Peyer's patch (tissue), 4 donors: ENCODE data around the gene LINS1. TPM values are rescaled to one million over a fixed set of nuclear protein-coding genes. Genes with fewer than 3 reads are reported as not detected.

Experiments used
- DNase-seq, 3 donors: peaks; one replicate each; pipeline ENCODE4 v3.0.0-alpha.2; 2017 to 2019
- H3K27ac ChIP-seq, 4 donors: fragments of 200-600 bp; sonication (generic); one replicate each; pipeline ENCODE4 v1.5.1; 2016 to 2019
- H3K27me3 ChIP-seq, 2 donors: fragments of 200-600 bp; sonication (generic); one replicate each; pipeline ENCODE4 v1.5.1; 2019
- H3K36me3 ChIP-seq, 3 donors: fragments of 200-600 bp; sonication (generic); one replicate each; pipeline ENCODE4 v1.5.1; 2016 to 2019
- H3K4me1 ChIP-seq, 4 donors: fragments of 200-600 bp; sonication (generic); one replicate each; pipeline ENCODE4 v1.5.1; 2016 to 2019
- H3K4me3 ChIP-seq, 4 donors: fragments of 200-600 bp; sonication (generic); 1 replicate in 3 of 4; 2 replicates in 1 of 4; pipeline ENCODE4 v1.5.1; 2016 to 2019; ENCODE audit warnings: mild to moderate bottlenecking in 1 of 4
- H3K9me3 ChIP-seq, 4 donors: fragments of 200-600 bp; sonication (generic); one replicate each; pipeline ENCODE4 v1.5.1; 2016 to 2019; ENCODE audit warnings: mild to moderate bottlenecking in 1 of 4
- POLR2A ChIP-seq, 2 donors: fragments of 450-650 bp; IDR thresholded peaks; one replicate each; pipeline ENCODE4 v1.5.1; 2017; ENCODE audit warnings: antibody characterized with exemption in 2 of 2, mild to moderate bottlenecking in 2 of 2, moderate library complexity in 2 of 2
- small RNA-seq, 2 donors: library from RNA; depleted of rRNA; stranded (forward); fragments of <200 nt; gene quantifications; one replicate each; pipeline ENCODE3, GENCODE V24; 2016
- total RNA-seq, 4 donors: library from RNA; depleted of rRNA; stranded (reverse); fragments of >200 nt; gene quantifications; one replicate each; pipeline ENCODE4 v1.1.0, GENCODE V29; 2016
- TF ChIP-seq, protein P1 (sequence below), 6 experiments: fragments of 450-650 bp in 4 of 6; fragments of 200-600 bp in 2 of 6; sonication (generic) in 1 of 6; IDR thresholded peaks; one replicate each; pipeline ENCODE4 v1.5.1; 2017 to 2019; ENCODE audit warnings: antibody characterized with exemption in 6 of 6, mild to moderate bottlenecking in 3 of 6, moderate library complexity in 1 of 6

The LINS1 gene
- total RNA-seq, 4 donors from 2014 or later = 12.2 to 32.2 (median 21.5) TPM

DNA sequence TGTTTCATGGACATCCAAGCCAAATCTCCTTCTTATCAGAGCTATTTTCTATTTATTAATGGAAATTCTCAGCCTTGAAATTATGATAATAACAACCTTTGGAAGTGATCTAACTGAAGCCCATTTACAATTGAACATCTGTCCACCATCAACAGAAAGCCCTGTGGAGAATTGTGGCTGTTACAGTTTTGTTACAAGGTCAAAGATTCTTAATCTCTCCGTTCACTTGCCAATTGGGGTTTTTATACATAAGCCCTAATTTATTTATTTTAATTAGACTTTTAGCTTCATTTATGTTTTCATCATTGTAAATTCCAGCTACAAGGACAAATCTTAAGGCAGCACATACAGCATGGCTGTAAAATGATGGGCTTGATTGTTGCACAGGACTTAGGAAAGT lies 76.5 kb downstream of the LINS1 start:
- Histone ChIP-seq H3K36me3 (no peaks in the 10 kb centered on the region), H3K27ac (no peak overlapping the region), H3K4me3 (no peak overlapping the region), H3K4me1 (no peaks in the 10 kb centered on the region), H3K27me3 (no peaks in the 10 kb centered on the region), H3K9me3 (no peaks in the 10 kb centered on the region)
- TF ChIP-seq, protein P1, sequence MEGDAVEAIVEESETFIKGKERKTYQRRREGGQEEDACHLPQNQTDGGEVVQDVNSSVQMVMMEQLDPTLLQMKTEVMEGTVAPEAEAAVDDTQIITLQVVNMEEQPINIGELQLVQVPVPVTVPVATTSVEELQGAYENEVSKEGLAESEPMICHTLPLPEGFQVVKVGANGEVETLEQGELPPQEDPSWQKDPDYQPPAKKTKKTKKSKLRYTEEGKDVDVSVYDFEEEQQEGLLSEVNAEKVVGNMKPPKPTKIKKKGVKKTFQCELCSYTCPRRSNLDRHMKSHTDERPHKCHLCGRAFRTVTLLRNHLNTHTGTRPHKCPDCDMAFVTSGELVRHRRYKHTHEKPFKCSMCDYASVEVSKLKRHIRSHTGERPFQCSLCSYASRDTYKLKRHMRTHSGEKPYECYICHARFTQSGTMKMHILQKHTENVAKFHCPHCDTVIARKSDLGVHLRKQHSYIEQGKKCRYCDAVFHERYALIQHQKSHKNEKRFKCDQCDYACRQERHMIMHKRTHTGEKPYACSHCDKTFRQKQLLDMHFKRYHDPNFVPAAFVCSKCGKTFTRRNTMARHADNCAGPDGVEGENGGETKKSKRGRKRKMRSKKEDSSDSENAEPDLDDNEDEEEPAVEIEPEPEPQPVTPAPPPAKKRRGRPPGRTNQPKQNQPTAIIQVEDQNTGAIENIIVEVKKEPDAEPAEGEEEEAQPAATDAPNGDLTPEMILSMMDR (IDR thresholded peaks at IDR 0.05) = no peak
- no peak for TF ChIP-seq POLR2A (IDR thresholded peaks at IDR 0.05)
- DNase-seq = no peak

DNA sequence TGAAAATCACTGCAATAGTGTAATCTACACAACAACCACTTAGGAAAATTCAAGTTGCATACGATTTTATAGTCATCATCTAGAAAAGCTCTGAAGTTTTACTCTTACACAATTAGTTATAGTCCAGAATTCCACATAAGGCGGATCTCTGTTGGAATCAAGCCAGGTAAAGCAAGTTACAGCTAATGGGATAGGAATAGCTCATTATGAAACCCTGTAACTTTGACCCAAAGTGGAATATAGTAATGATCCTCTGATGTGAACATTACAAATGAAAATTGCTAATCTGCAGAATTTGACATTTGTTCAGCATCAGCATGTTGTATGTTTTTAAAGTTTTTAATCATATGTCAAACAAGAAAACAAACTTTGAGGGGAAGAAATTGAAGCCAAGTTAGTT lies 77.7 kb downstream of the LINS1 start:
- DNase-seq = no peak
- no peak overlapping the region for H3K4me3 ChIP-seq

DNA sequence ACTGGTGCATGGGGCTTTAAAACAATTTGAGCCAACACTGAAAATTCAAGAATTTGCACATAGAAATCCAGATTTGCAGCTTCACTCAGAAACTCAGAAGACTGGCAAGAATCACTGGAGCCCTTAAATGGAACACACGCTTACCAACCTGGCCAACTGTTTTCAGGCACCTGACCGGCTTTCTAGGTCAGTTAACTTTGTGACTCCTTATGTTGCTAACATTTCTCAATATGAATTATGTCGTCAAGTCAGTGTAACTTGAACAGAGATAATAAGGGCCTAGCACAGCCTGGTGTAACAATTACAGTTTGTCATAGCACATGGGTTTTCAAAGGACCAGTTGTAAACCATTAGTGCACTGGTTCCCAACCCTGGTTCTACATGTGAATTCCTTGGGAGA lies 80.1 kb downstream of the LINS1 start:
- Histone ChIP-seq H3K27ac (no peak overlapping the region), H3K27me3 (no peaks in the 10 kb centered on the region), H3K4me1 (no peaks in the 10 kb centered on the region), H3K36me3 (no peaks in the 10 kb centered on the region), H3K9me3 (no peaks in the 10 kb centered on the region), H3K4me3 (no peak overlapping the region)
- TF ChIP-seq POLR2A (IDR thresholded peaks at IDR 0.05) = no peak
- TF ChIP-seq, protein P1 (IDR thresholded peaks at IDR 0.05) = no peak
- no peak for DNase-seq

More for the DNA sequence above, 77.7 kb downstream of the LINS1 start:
- no peaks in the 10 kb centered on the region for H3K4me1 ChIP-seq
- H3K36me3 ChIP-seq = no peaks in the 10 kb centered on the region
- no peak overlapping the region for H3K27ac ChIP-seq
- H3K27me3 ChIP-seq = no peaks in the 10 kb centered on the region
- no peaks in the 10 kb centered on the region for H3K9me3 ChIP-seq
- TF ChIP-seq, protein P1 (IDR thresholded peaks at IDR 0.05) = no peak
- no peak for TF ChIP-seq POLR2A (IDR thresholded peaks at IDR 0.05)

DNA sequence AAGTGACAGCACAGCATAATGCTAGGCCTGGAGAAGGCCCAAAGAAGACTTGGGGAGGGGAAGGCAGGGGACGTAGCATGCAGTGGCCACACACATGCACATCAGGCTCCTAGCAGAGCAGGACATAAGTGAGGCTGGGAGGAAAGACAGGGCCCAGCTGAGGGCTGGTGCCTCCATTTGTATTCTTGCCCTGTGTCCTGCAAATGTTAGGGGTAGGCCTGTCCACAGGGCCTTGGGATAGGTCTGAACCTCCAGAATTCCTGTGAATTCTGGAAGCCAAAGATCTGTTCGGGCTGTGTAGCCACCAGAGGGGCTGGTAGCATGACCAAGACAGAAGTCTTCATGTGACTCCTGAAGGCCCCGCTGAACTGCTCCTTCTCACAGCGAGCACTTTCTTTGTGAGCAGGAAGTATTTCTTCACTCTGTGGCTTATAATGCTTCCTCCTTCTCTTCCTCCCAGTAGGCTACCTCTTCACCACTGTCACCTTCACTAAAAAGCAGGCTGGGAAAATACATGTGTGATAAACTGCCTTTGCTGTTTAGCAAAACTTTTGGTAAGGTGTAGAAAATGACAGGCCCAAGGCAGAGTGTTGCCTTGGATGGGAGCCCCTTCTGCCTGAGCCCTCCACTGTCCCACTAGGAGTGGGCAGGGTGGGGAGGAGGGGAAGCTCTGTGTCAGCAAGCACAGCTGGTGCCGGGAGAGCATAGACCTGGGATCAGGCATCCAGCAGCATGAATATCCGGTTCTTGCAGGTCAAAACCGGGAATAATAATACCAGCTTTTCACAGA lies 81.7 kb downstream of the LINS1 start:
- no peaks in the 10 kb centered on the region for H3K27me3 ChIP-seq
- H3K9me3 ChIP-seq = no peaks in the 10 kb centered on the region
- no peaks in the 10 kb centered on the region for H3K36me3 ChIP-seq
- no peak for TF ChIP-seq POLR2A (IDR thresholded peaks at IDR 0.05)
- TF ChIP-seq, protein P1 (IDR thresholded peaks at IDR 0.05) = no peak
- no peaks in the 10 kb centered on the region for H3K4me1 ChIP-seq
- H3K27ac ChIP-seq = no peak overlapping the region
- H3K4me3 ChIP-seq = no peak overlapping the region
- DNase-seq = no peak

DNA sequence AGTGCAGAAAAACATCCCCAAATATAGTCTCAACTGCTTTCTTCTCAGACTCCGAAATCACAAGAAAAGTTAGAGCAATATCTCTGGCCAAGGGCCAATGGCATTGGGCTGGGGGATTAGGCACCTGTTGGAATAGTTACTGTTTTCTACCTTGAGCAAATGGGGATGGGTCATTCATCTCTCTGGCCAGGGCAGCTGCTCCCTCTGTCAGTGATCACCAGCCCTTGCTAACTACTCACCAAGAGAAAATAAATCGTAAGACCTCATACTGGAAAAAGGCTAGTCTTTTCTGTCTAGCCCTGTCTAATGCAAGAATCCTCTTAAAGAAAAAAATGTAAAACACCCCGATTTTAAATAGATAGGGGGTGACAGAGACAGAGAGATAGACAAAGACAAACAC lies 84.1 kb downstream of the LINS1 start:
- Histone ChIP-seq H3K9me3 (no peaks in the 10 kb centered on the region), H3K4me3 (no peak overlapping the region), H3K27ac (no peak overlapping the region), H3K27me3 (no peaks in the 10 kb centered on the region), H3K36me3 (no peaks in the 10 kb centered on the region), H3K4me1 (no peaks in the 10 kb centered on the region)
- TF ChIP-seq, protein P1 (IDR thresholded peaks at IDR 0.05) = no peak
- TF ChIP-seq POLR2A (IDR thresholded peaks at IDR 0.05) = no peak
- DNase-seq = no peak

Small RNA genes lying within 50 kb of the gene (small RNA-seq; reads per million reads assigned to genes)
- gene RF00019 = 0 reads per million in 2 donors
- 0 reads per million in 2 donors for gene RNU6-181P
- gene RNU6-322P = 0 reads per million in 2 donors

Other genes with a start within 250 kb of the LINS1 start
- gene CERS3, start 73.2 kb downstream of the LINS1 start, total RNA-seq = not detected
- gene ASB7, start 405 bp upstream of the LINS1 start, total RNA-seq = 10 to 100 TPM; 13.8 to 24.8 (median 18.8) TPM